Measurements from ENCODE around the gene ZNF681.

The ZNF681 gene

DNA sequence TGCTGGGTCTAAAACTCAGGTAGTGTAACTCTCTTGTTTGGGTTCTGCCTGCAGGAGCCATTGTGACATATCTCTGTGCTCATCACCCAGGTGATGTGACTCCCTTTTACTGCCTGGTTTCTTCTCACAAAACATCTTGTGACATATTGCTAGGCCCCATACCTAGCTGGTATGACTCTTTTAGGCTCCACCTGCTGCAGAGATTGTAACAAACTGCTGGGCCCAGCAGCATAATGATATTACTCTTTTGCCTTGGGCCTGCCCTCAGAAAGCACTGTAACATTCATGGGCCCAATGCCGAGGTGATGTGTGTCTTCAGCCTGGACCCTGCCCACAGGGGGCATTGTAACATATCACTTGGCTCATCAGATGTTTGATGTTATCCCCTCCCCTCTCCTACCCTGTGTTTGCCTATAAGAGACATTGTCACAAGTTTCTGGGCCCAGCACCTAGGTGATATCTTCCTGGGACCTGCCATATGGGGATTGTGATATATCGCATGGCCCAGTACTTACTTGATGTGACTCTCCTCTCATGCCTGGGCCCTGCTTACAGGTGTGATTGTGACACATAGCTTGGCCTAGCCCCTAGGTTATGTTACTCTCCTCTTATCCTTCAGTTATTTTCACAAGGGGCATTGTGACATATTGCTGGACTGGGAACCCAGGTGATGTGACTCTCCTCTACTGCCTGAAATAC lies 18.0 kb upstream of the ZNF681 start:
- H3K27me3 ChIP-seq (ENCODE audit: low read depth, low read length), result no peaks in the 10 kb centered on the region
- H3K36me3 ChIP-seq (replicated peaks; ENCODE audit: low read depth, low read length), result no peaks in the 10 kb centered on the region
- no peaks in the 10 kb centered on the region for H3K79me2 ChIP-seq (ENCODE audit: low read length)

DNA sequence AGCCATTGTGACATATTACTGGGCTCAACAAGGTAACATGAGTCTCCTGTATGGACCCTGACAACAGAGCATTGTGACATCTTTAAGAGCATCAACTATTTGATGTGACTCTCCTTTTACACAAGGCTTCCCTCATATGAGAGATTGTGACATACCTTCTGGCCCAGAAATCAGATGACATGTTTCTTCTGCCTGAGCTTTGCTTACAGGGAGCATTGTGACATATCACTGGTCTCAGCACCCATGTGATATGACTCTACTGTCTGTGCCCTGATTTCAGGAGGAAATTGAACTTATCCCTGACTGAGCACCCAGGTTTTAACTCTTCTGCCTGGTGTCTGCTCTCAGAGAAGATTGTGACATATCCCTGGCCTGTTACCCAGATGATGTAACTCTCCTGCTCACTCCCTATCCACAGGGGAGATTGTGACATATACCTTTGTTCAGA lies 15.9 kb upstream of the ZNF681 start:
- Histone ChIP-seq H2AFZ (ENCODE audit: low read depth, low read length) (no peak overlapping the region), H3K4me3 (ENCODE audit: low read length) (no peak overlapping the region), H3K36me3 (replicated peaks; ENCODE audit: low read depth, low read length) (no peaks in the 10 kb centered on the region), H3K4me1 (ENCODE audit: low read length) (no peaks in the 10 kb centered on the region), H4K20me1 (ENCODE audit: insufficient read depth, low read length) (no peaks in the 10 kb centered on the region), H3K27ac (ENCODE audit: low read length) (no peak overlapping the region), H3K9me3 (ENCODE audit: insufficient read depth, low read length) (no peaks in the 10 kb centered on the region), H3K79me2 (ENCODE audit: low read length) (no peaks in the 10 kb centered on the region), H3K9ac (ENCODE audit: low read length) (no peak overlapping the region), H3K4me2 (ENCODE audit: low read length) (no peak overlapping the region), H3K27me3 (ENCODE audit: low read depth, low read length) (no peaks in the 10 kb centered on the region)
- TF ChIP-seq, protein P1, sequence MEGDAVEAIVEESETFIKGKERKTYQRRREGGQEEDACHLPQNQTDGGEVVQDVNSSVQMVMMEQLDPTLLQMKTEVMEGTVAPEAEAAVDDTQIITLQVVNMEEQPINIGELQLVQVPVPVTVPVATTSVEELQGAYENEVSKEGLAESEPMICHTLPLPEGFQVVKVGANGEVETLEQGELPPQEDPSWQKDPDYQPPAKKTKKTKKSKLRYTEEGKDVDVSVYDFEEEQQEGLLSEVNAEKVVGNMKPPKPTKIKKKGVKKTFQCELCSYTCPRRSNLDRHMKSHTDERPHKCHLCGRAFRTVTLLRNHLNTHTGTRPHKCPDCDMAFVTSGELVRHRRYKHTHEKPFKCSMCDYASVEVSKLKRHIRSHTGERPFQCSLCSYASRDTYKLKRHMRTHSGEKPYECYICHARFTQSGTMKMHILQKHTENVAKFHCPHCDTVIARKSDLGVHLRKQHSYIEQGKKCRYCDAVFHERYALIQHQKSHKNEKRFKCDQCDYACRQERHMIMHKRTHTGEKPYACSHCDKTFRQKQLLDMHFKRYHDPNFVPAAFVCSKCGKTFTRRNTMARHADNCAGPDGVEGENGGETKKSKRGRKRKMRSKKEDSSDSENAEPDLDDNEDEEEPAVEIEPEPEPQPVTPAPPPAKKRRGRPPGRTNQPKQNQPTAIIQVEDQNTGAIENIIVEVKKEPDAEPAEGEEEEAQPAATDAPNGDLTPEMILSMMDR (IDR thresholded peaks at IDR 0.05; ENCODE audit: low read depth, low read length), result no peak
- no peak for TF ChIP-seq EZH2phosphoT487 (IDR thresholded peaks at IDR 0.05; ENCODE audit: low read depth)

More for the DNA sequence above, 18.0 kb upstream of the ZNF681 start:
- Histone ChIP-seq H3K9ac (ENCODE audit: low read length) (no peak overlapping the region), H3K4me1 (ENCODE audit: low read length) (no peaks in the 10 kb centered on the region), H3K4me2 (ENCODE audit: low read length) (no peak overlapping the region), H3K4me3 (ENCODE audit: low read length) (no peak overlapping the region), H3K27ac (ENCODE audit: low read length) (no peak overlapping the region), H3K9me3 (ENCODE audit: insufficient read depth, low read length) (no peaks in the 10 kb centered on the region), H4K20me1 (ENCODE audit: insufficient read depth, low read length) (no peaks in the 10 kb centered on the region), H2AFZ (ENCODE audit: low read depth, low read length) (no peak overlapping the region)
- TF ChIP-seq, protein P1 (IDR thresholded peaks at IDR 0.05; ENCODE audit: low read depth, low read length), result no peak
- TF ChIP-seq EZH2phosphoT487 (IDR thresholded peaks at IDR 0.05; ENCODE audit: low read depth), result no peak

DNA sequence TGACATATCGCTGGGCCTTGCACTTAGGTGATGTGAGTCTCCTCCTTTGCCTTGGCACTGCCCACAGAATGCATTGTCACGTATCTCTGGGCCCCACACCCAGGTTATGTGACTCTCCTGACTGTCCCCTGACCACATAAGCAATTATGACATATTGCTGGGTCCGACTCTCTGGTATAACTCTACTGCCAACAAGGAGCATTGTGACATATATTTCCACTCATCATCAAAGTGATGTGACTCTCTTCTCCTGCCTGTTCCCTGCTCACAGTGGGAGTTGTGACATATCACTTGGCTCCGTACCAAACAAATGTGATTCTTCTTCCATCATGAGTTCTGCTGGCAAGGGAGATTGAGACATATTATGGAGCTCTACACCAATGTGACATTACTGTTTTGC lies 15.4 kb upstream of the ZNF681 start:
- no peaks in the 10 kb centered on the region for H3K9me3 ChIP-seq (ENCODE audit: insufficient read depth, low read length)
- no peak overlapping the region for H3K4me3 ChIP-seq (ENCODE audit: low read length)
- no peak overlapping the region for H3K4me2 ChIP-seq (ENCODE audit: low read length)
- TF ChIP-seq, protein P1 (IDR thresholded peaks at IDR 0.05; ENCODE audit: low read depth, low read length), result no peak
- no peak for TF ChIP-seq EZH2phosphoT487 (IDR thresholded peaks at IDR 0.05; ENCODE audit: low read depth)
- H3K27ac ChIP-seq (ENCODE audit: low read length), result no peak overlapping the region
- no peak overlapping the region for H2AFZ ChIP-seq (ENCODE audit: low read depth, low read length)
- no peaks in the 10 kb centered on the region for H3K27me3 ChIP-seq (ENCODE audit: low read depth, low read length)
- no peaks in the 10 kb centered on the region for H4K20me1 ChIP-seq (ENCODE audit: insufficient read depth, low read length)
- H3K79me2 ChIP-seq (ENCODE audit: low read length), result no peaks in the 10 kb centered on the region
- no peak overlapping the region for H3K9ac ChIP-seq (ENCODE audit: low read length)
- H3K36me3 ChIP-seq (replicated peaks; ENCODE audit: low read depth, low read length), result no peaks in the 10 kb centered on the region
- H3K4me1 ChIP-seq (ENCODE audit: low read length), result no peaks in the 10 kb centered on the region

DNA sequence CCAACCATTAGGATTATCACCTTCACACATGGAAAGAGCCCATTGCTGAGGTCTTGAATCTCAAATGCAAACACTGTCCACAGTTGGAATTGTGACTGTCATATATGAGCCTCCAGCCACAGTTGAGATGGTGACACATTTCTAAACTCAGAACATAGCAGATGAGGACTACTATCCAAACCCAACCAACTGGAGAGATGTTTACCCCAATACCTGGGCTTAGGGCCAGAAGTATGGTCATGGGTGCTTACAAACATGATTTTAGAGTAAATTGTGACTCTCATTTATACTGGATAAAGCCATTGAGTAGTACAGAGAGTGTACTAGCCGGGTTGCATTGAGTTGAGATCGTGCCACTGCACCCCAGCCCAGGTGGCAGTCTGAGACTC lies 14.0 kb upstream of the ZNF681 start:
- Histone ChIP-seq H3K27me3 (ENCODE audit: low read depth, low read length) (no peaks in the 10 kb centered on the region), H3K9ac (ENCODE audit: low read length) (no peak overlapping the region), H3K9me3 (ENCODE audit: insufficient read depth, low read length) (no peaks in the 10 kb centered on the region), H3K4me1 (ENCODE audit: low read length) (no peaks in the 10 kb centered on the region), H3K36me3 (replicated peaks; ENCODE audit: low read depth, low read length) (no peaks in the 10 kb centered on the region), H2AFZ (ENCODE audit: low read depth, low read length) (no peak overlapping the region), H4K20me1 (ENCODE audit: insufficient read depth, low read length) (no peaks in the 10 kb centered on the region), H3K79me2 (ENCODE audit: low read length) (no peaks in the 10 kb centered on the region), H3K4me2 (ENCODE audit: low read length) (no peak overlapping the region), H3K4me3 (ENCODE audit: low read length) (no peak overlapping the region), H3K27ac (ENCODE audit: low read length) (no peak overlapping the region)
- TF ChIP-seq, protein P1 (IDR thresholded peaks at IDR 0.05; ENCODE audit: low read depth, low read length), result no peak
- no peak for TF ChIP-seq EZH2phosphoT487 (IDR thresholded peaks at IDR 0.05; ENCODE audit: low read depth)

Data from OCI-LY3 (cell line).